DOHH2 (cell line): ENCODE results near the gene PCDH11Y.
"Not testable (repeated sequence)": the region's sequence is repeated elsewhere in the genome, so short reads cannot be mapped to it uniquely, and the experiment has no call there.

Experiments
- CTCF ChIP-seq: fragments of 200-600 bp; sonication (generic); IDR thresholded peaks from one replicate; pipeline ENCODE4 v1.5.1; 2014; ENCODE audit warnings: antibody characterized with exemption, mild to moderate bottlenecking, low read depth, low read length; ENCODE audit not compliant: poor library complexity, severe bottlenecking
- EZH2phosphoT487 ChIP-seq: fragments of 200-600 bp; sonication (generic); IDR thresholded peaks from 2 replicates; pipeline ENCODE4 v1.6.1; 2017; ENCODE audit warnings: borderline replicate concordance, mild to moderate bottlenecking, antibody characterized with exemption, low read length, moderate library complexity, mixed read lengths

GRCh38 chrY:4994892-4995291 lies 5.2 kb upstream of the PCDH11Y start:
- TF ChIP-seq CTCF, EZH2phosphoT487: not testable (repeated sequence)
